Measurements from ENCODE around the gene PAFAH1B1. TPM values are rescaled to one million over a fixed set of nuclear protein-coding genes. Genes with fewer than 3 reads are reported as not detected.

The PAFAH1B1 gene
- total RNA-seq, 4 donors from 2014 or later = 33.4 to 91.6 (median 78.8) TPM

DNA sequence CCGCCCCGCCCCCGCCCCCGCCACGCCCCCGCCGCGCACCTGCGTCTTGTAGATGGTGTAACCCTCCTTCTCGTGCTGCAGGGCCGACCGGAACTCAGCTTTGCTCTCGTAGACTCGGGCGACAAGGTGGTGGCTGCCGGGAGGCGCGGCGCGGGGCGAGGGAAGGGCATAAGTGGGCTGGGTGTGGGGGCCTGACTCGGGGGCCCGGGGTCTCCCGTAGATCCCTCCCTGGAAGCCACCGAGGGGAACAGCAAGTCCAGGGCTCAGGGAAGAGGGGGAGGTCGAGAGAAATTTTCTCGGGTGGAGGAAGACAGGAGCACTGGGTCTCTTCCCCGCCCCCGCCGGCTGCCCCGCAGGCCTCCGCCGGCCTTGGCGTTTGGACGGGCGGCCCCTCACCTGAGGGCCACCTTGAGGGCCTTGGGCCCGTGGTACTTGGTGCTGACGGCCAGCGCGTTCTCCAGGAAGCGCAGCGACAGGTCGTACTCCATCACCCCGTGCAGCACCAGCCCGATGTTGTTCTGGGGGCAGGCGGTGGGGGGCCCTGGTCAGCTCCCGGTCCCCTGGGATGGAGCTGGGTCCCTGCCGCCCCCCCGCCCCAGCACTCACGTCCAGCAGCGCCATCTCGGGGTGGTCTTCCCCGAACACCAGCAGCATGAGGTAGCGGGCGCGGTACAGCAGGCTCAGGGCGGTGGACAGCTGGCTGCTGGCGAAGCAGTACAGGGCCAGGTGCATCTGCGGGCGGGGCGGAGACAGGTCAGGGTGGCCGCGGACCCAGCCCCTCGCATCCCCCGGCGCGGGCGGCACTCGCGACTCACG is 98.7 kb downstream of the PAFAH1B1 start:
- 85 to 96% methylated on average over 14 to 21 of the region's 71 CpGs for WGBS, 2 donors
- no peak for DNase-seq
- intact Hi-C loops (cut with DNase I) = no loop called here
- TF ChIP-seq, protein P1, sequence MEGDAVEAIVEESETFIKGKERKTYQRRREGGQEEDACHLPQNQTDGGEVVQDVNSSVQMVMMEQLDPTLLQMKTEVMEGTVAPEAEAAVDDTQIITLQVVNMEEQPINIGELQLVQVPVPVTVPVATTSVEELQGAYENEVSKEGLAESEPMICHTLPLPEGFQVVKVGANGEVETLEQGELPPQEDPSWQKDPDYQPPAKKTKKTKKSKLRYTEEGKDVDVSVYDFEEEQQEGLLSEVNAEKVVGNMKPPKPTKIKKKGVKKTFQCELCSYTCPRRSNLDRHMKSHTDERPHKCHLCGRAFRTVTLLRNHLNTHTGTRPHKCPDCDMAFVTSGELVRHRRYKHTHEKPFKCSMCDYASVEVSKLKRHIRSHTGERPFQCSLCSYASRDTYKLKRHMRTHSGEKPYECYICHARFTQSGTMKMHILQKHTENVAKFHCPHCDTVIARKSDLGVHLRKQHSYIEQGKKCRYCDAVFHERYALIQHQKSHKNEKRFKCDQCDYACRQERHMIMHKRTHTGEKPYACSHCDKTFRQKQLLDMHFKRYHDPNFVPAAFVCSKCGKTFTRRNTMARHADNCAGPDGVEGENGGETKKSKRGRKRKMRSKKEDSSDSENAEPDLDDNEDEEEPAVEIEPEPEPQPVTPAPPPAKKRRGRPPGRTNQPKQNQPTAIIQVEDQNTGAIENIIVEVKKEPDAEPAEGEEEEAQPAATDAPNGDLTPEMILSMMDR (IDR thresholded peaks at IDR 0.05) = no peak
- TF ChIP-seq POLR2A (IDR thresholded peaks at IDR 0.05) = no peak
- Histone ChIP-seq H3K4me1 (peaks cover under 1 to 37% (median under 1%) of the 10 kb centered on the region in 3 donors), H3K9me3 (no peaks in the 10 kb centered on the region), H3K4me3 (no peak overlapping the region), H3K27me3 (no peaks in the 10 kb centered on the region), H3K27ac (no peak overlapping the region), H3K36me3 (peaks cover 44 to 87% (median 49%) of the 10 kb centered on the region in 3 donors)

DNA sequence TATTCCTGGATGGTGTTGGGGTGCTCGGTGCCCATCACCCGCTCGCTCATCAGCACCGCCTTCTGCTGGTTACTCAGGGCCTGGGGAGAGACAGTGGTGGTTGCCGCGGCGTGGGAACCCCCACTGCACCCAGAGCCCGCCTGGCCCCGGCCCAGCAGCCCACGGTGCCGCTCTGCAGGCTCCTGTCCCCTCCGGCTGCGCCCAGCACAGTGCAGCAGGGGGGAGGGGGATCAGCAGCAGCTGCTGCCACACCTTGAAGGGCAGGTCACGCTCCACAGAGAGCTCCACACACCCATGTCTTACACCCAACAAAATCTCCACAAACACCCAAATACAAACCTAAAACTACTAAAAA is 99.3 kb downstream of the PAFAH1B1 start:
- H3K36me3 ChIP-seq = peaks cover 48 to 93% (median 54%) of the 10 kb centered on the region in 3 donors
- H3K9me3 ChIP-seq = no peaks in the 10 kb centered on the region
- H3K4me1 ChIP-seq = peaks cover 0 to 32% (median 0%) of the 10 kb centered on the region in 3 donors
- intact Hi-C loops (cut with DNase I) = no loop called here
- H3K4me3 ChIP-seq = no peak overlapping the region
- 86% methylated on average over 9 of the region's 14 CpGs; no CpG with 5 or more reads in 1 of the 2 donors for WGBS, 2 donors
- no peaks in the 10 kb centered on the region for H3K27me3 ChIP-seq
- no peak for DNase-seq
- H3K27ac ChIP-seq = no peak overlapping the region
- TF ChIP-seq, protein P1 (IDR thresholded peaks at IDR 0.05) = no peak
- no peak for TF ChIP-seq POLR2A (IDR thresholded peaks at IDR 0.05)

DNA sequence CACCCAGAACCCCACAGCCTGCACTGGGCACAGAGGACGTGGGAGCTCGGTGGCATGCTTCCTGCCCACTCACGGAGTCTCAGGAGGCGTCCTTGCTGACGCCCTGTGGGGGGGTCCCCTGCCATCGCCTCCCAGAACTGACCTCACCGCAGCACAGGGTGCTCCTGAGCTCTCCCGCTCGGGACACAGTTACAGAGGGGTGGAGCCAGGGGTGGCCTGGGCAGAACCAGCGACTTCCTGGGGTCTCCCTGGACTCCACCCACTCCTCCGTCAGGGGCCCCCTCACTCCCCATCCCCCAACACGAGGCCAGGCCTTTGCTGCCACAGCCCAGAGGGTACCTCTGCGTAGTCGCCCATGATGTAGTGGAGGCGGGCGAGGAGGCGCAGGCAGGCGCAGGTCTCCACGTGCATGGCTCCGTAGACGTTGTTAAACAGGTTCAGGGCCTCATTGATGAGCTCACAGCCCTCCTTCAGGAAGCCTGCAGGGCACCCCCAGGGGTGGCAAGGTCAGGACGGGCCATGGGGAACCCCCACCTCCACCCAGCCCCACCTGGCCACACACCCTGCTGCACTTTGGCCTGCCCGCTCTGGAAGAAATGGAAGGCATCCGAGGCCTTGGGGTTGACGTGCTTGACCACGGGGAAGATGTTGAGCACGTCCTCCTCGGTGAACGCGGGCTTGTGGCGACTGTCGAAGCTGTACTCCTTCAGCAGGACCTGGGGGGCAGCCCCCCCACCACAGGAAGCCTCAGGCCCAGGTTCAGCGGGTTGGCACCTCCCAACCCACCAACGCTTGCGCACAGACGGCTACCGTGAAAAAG is 100.3 kb downstream of the PAFAH1B1 start:
- Histone ChIP-seq H3K27ac (no peak overlapping the region), H3K36me3 (peaks cover 57 to 98% (median 57%) of the 10 kb centered on the region in 3 donors), H3K9me3 (no peaks in the 10 kb centered on the region), H3K27me3 (no peaks in the 10 kb centered on the region), H3K4me3 (no peak overlapping the region), H3K4me1 (peaks cover 0 to 21% (median 0%) of the 10 kb centered on the region in 3 donors)
- no peak for TF ChIP-seq POLR2A (IDR thresholded peaks at IDR 0.05)
- TF ChIP-seq, protein P1 (IDR thresholded peaks at IDR 0.05) = no peak
- intact Hi-C loops (cut with DNase I) = no loop called here
- WGBS, 2 donors = no CpG with 5 or more reads among the region's 37 CpGs
- DNase-seq = no peak

DNA sequence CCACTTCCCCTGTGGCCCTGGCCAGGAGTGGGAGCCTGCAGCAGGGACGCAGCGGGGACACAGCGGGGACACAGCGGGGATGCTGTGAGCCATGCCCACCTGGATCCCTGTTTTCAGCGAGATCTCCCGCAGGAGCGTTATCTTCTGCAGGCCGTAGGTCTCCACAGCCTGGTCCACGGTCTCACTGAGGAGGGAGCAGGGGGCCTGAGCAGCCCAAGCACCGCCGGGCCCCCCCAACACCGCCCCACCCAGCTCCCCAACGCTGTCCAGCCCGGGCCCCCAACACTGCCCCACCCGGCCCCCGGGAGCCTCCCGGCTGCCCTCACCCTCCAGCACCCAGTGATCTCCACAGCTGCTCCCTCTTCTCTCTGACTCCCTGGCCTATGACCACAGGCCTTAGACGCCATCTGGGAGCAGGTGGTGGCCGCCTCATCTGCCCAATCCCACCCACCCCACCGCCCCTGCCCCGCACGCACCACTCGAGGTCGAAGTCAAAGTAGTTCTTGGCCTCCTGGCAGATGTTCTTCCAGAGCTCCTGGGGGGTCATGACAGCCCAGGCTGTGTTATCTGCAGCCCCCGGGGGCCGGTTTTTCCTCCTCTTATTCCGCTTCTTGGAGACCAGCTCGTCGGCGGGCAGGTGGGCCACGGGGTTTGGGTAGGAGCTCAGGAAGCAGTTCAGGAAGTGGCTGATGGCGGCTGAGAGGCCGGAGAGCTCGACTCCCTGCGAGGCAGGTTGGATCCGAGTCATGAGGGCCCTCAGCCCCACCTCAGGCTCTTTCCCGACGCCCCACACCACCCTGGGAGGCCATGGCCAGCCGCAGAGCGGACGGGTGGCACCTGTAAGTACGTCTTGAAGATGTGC is 101.2 kb downstream of the PAFAH1B1 start:
- intact Hi-C loops (cut with DNase I) = no loop called here
- Histone ChIP-seq H3K36me3 (peaks cover 57 to 100% (median 57%) of the 10 kb centered on the region in 3 donors), H3K27ac (no peak overlapping the region), H3K4me3 (no peak overlapping the region), H3K9me3 (no peaks in the 10 kb centered on the region), H3K27me3 (no peaks in the 10 kb centered on the region), H3K4me1 (peaks cover 0 to 13% (median 0%) of the 10 kb centered on the region in 3 donors)
- no peak for TF ChIP-seq POLR2A (IDR thresholded peaks at IDR 0.05)
- TF ChIP-seq, protein P1 (IDR thresholded peaks at IDR 0.05) = no peak
- 80 to 96% methylated on average over 2 to 11 of the region's 42 CpGs for whole genome bisulfite sequencing, 2 donors
- DNase-seq = no peak

Data from esophagus squamous epithelium (tissue), 5 donors.